ENCODE measurements around the gene IMP3. TPM values are rescaled to one million over a fixed set of nuclear protein-coding genes. Genes with fewer than 3 reads are reported as not detected.

Gene IMP3
- total RNA-seq, 1 experiment from 2014 or later: 84.5 TPM

- intact Hi-C loops (cut with micrococcal nuclease; ENCODE audit: unreplicated experiment): no loop called here
- CTCF ChIA-PET: no interaction called here
- H3K27me3 ChIP-seq (replicated peaks; ENCODE audit: insufficient read depth, low read depth, low read length, poor library complexity): no peaks in the 10 kb centered on the region
- TF ChIP-seq EZH2 (IDR thresholded peaks at IDR 0.05; ENCODE audit: borderline replicate concordance, low read depth, low read length, poor library complexity, severe bottlenecking): no peak
- TF ChIP-seq, protein P1, sequence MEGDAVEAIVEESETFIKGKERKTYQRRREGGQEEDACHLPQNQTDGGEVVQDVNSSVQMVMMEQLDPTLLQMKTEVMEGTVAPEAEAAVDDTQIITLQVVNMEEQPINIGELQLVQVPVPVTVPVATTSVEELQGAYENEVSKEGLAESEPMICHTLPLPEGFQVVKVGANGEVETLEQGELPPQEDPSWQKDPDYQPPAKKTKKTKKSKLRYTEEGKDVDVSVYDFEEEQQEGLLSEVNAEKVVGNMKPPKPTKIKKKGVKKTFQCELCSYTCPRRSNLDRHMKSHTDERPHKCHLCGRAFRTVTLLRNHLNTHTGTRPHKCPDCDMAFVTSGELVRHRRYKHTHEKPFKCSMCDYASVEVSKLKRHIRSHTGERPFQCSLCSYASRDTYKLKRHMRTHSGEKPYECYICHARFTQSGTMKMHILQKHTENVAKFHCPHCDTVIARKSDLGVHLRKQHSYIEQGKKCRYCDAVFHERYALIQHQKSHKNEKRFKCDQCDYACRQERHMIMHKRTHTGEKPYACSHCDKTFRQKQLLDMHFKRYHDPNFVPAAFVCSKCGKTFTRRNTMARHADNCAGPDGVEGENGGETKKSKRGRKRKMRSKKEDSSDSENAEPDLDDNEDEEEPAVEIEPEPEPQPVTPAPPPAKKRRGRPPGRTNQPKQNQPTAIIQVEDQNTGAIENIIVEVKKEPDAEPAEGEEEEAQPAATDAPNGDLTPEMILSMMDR (conservative IDR thresholded peaks at IDR 0.05; ENCODE audit: low read depth, low read length): no peak
- no TSS peak for BruUV-seq (replicated peaks)
- peaks cover 23% of the 10 kb centered on the region for H3K36me3 ChIP-seq (ENCODE audit: insufficient read depth, low read length, poor library complexity, severe bottlenecking)
- peaks cover 26% of the 10 kb centered on the region for H3K4me1 ChIP-seq (ENCODE audit: insufficient read depth, low read length, poor library complexity, severe bottlenecking)
- no peaks in the 10 kb centered on the region for H3K9me3 ChIP-seq (ENCODE audit: low read depth, low read length, poor library complexity, severe bottlenecking)
- no peak overlapping the region for H3K4me3 ChIP-seq (ENCODE audit: low read depth, low read length, poor library complexity, severe bottlenecking)
- POLR2A ChIA-PET (ENCODE audit: low non-redundant PET): interaction anchor here (0.7 kb wide), 1 partner anchor 143 kb away, joined by 3 read pairs; no protein-coding TSS in a partner anchor
- no peak overlapping the region for H3K27ac ChIP-seq (ENCODE audit: low read depth, low read length, poor library complexity, severe bottlenecking)
- DNase-seq (ENCODE audit: low spot score): no peak
Observed at GRCh38 chr15:75594276-75594675, 45.7 kb downstream of the IMP3 start.

DNA sequence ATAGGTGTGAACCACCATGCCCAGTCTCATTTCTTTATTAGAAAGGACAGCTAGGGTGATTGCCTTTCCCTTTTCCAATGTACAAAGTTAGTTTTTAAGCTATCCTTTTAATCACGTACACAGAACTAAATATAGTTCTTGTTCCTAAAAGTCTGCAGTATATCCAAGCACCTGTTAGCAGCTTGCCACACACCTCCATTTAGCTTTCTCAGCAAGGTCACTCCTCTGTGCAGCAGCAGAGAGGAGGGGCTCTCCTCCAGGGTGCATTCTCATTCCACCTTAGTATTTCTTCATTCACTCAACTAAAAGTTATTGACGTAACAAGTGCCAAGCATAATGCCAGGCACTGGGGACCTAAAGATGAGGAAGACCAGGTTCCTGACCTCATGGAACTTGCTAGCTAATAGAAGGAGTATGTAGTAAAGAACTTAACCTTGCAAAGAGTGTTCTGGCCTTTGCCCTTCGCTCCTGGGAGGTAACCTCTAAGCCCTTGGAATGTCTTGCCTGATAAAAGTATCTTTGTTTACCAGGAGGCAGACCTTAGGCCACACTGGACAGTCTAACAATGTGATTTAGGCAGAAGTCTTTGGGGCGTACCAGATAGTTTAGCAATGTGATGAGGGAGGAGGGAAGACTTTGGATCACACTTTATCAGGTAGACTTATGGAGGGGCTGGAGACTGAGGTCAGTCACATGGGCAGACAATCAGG is 48.2 kb downstream of the IMP3 start:
- peaks cover under 1% of the 10 kb centered on the region for H3K4me1 ChIP-seq (ENCODE audit: insufficient read depth, low read length, poor library complexity, severe bottlenecking)
- H3K4me3 ChIP-seq (ENCODE audit: low read depth, low read length, poor library complexity, severe bottlenecking): no peak overlapping the region
- no peak for DNase-seq (ENCODE audit: low spot score)
- BruUV-seq (replicated peaks): no TSS peak
- no peaks in the 10 kb centered on the region for H3K27me3 ChIP-seq (replicated peaks; ENCODE audit: insufficient read depth, low read depth, low read length, poor library complexity)
- intact Hi-C loops (cut with micrococcal nuclease; ENCODE audit: unreplicated experiment): no loop called here
- ChIA-PET POLR2A (ENCODE audit: low non-redundant PET) (interaction anchor here (0.7 kb wide), 1 partner anchor 14 kb away, joined by 3 read pairs; no protein-coding TSS in a partner anchor), CTCF (interaction anchor here (0.6 kb wide), 1 partner anchor 13 kb away, joined by 9 read pairs; the partner anchor contains the start of gene PTPN9)
- H3K9me3 ChIP-seq (ENCODE audit: low read depth, low read length, poor library complexity, severe bottlenecking): no peaks in the 10 kb centered on the region
- H3K27ac ChIP-seq (ENCODE audit: low read depth, low read length, poor library complexity, severe bottlenecking): no peak overlapping the region
- TF ChIP-seq, protein P1 (conservative IDR thresholded peaks at IDR 0.05; ENCODE audit: low read depth, low read length): no peak
- TF ChIP-seq EZH2 (IDR thresholded peaks at IDR 0.05; ENCODE audit: borderline replicate concordance, low read depth, low read length, poor library complexity, severe bottlenecking): no peak
- H3K36me3 ChIP-seq (ENCODE audit: insufficient read depth, low read length, poor library complexity, severe bottlenecking): peaks cover 17% of the 10 kb centered on the region

DNA sequence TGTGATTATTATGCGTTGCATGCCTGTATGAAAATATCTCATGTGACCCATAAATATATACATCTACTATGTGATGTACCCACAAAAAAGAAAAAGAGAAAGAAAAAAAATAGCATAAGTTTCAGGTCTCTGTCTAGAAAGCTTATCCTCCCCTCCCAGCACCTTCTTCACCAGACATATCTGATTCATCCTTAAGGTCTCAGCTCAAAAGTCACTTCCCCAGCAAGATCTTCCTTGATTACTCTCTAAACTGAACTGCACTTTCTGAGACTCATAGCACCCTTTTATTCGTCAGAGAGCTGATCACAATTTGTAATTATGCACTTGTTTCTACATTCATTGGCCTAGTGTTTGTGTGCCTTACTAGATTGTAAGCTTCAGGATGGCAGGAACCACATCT is 49.8 kb downstream of the IMP3 start:
- no peak overlapping the region for H3K27ac ChIP-seq (ENCODE audit: low read depth, low read length, poor library complexity, severe bottlenecking)

More for the DNA sequence above, 49.8 kb downstream of the IMP3 start:
- intact Hi-C loops (cut with micrococcal nuclease; ENCODE audit: unreplicated experiment): no loop called here
- Histone ChIP-seq H3K36me3 (ENCODE audit: insufficient read depth, low read length, poor library complexity, severe bottlenecking) (peaks cover 6% of the 10 kb centered on the region), H3K4me3 (ENCODE audit: low read depth, low read length, poor library complexity, severe bottlenecking) (no peak overlapping the region), H3K9me3 (ENCODE audit: low read depth, low read length, poor library complexity, severe bottlenecking) (no peaks in the 10 kb centered on the region), H3K4me1 (ENCODE audit: insufficient read depth, low read length, poor library complexity, severe bottlenecking) (no peaks in the 10 kb centered on the region), H3K27me3 (replicated peaks; ENCODE audit: insufficient read depth, low read depth, low read length, poor library complexity) (no peaks in the 10 kb centered on the region)
- no TSS peak for BruUV-seq (replicated peaks)
- ChIA-PET CTCF (no interaction called here), POLR2A (ENCODE audit: low non-redundant PET) (no interaction called here)
- no peak for TF ChIP-seq EZH2 (IDR thresholded peaks at IDR 0.05; ENCODE audit: borderline replicate concordance, low read depth, low read length, poor library complexity, severe bottlenecking)
- TF ChIP-seq, protein P1 (conservative IDR thresholded peaks at IDR 0.05; ENCODE audit: low read depth, low read length): no peak
- no peak for DNase-seq (ENCODE audit: low spot score)

Other genes starting within 250 kb of the IMP3 start
- 74.7 and 86.3 TPM in 2 replicates for gene SIN3A, start 188.5 kb downstream of the IMP3 start, total RNA-seq (2021)
- gene PTPN9, start 60.9 kb downstream of the IMP3 start, total RNA-seq (2021): 60.9 and 64.9 TPM in 2 replicates
- 32.8 and 34.6 TPM in 2 replicates for gene SNUPN, start 14.5 kb downstream of the IMP3 start, total RNA-seq (2021)
- gene SNX33, start 7.7 kb upstream of the IMP3 start, total RNA-seq (2021): 3.4 and 5.6 TPM in 2 replicates
- 0.11 and 0.22 TPM in 2 replicates for gene CSPG4, start 72.6 kb upstream of the IMP3 start, total RNA-seq (2021)
- 18.1 and 21.4 TPM in 2 replicates for gene UBE2Q2, start 203.2 kb upstream of the IMP3 start, total RNA-seq (2021)